Liver (tissue), 3 donors: ENCODE measurements around the gene KIAA1755.

Experiments
- NR2F2 ChIP-seq: IDR thresholded peaks from 2 replicates; pipeline ENCODE4 v1.6.1; 2016; ENCODE audit warnings: antibody characterized with exemption
- TF ChIP-seq, protein P1 (sequence below): fragments of 150-350 bp; IDR thresholded peaks from 2 replicates; pipeline ENCODE4 v1.5.1; 2017; ENCODE audit warnings: improper control_type of control experiment, low read depth, low read length; ENCODE audit not compliant: missing input control
- TF ChIP-seq, protein P2 (sequence below): IDR thresholded peaks from 2 replicates; pipeline ENCODE4 v1.6.1; 2016; ENCODE audit warnings: antibody characterized with exemption
- TF ChIP-seq, protein P3 (sequence below): IDR thresholded peaks from 2 replicates; pipeline ENCODE4 v1.6.1; 2016; ENCODE audit warnings: antibody characterized with exemption
- donor health status: healthy.
- donor health status: healthy.

DNA sequence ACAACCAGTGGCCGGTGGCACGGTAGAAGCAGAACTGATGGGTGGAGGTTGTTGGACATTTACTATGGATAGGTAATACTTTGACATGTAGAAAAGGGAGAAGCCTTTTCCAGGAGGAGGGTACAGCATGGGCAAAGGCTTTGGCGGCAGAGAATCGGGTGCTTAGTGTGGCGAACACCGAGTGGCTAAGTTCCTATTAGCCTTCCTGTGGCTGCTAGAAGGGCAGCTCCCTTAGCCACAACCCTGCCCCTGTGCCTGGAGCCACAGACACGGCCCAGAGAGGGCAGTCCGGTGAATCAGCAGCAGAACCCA lies 57.6 kb downstream of the KIAA1755 start:
- no peak for TF ChIP-seq NR2F2
- TF ChIP-seq, protein P1, sequence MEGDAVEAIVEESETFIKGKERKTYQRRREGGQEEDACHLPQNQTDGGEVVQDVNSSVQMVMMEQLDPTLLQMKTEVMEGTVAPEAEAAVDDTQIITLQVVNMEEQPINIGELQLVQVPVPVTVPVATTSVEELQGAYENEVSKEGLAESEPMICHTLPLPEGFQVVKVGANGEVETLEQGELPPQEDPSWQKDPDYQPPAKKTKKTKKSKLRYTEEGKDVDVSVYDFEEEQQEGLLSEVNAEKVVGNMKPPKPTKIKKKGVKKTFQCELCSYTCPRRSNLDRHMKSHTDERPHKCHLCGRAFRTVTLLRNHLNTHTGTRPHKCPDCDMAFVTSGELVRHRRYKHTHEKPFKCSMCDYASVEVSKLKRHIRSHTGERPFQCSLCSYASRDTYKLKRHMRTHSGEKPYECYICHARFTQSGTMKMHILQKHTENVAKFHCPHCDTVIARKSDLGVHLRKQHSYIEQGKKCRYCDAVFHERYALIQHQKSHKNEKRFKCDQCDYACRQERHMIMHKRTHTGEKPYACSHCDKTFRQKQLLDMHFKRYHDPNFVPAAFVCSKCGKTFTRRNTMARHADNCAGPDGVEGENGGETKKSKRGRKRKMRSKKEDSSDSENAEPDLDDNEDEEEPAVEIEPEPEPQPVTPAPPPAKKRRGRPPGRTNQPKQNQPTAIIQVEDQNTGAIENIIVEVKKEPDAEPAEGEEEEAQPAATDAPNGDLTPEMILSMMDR: no peak
- TF ChIP-seq, protein P2, sequence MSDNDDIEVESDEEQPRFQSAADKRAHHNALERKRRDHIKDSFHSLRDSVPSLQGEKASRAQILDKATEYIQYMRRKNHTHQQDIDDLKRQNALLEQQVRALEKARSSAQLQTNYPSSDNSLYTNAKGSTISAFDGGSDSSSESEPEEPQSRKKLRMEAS: no peak
- TF ChIP-seq, protein P3, sequence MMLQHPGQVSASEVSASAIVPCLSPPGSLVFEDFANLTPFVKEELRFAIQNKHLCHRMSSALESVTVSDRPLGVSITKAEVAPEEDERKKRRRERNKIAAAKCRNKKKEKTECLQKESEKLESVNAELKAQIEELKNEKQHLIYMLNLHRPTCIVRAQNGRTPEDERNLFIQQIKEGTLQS: no peak
